Adipocyte (in vitro differentiated cells): ENCODE measurements around the gene ZSWIM6.
"Not testable (repeated sequence)": the region's sequence is repeated elsewhere in the genome, so short reads cannot be mapped to it uniquely, and the experiment has no call there.

ENCODE experiments used
- DNase-seq: peaks from one replicate; pipeline ENCODE4 v3.0.0-alpha.2; 2015; ENCODE audit warnings: low read depth
- H3K27me3 ChIP-seq: replicated peaks from 2 replicates; pipeline ENCODE4 v1.7.0; 2013; ENCODE audit warnings: mild to moderate bottlenecking, low read length, moderate library complexity; ENCODE audit not compliant: control insufficient read depth, insufficient read depth
- H3K36me3 ChIP-seq: 2 replicates; pipeline ENCODE4 v1.7.0; 2013; ENCODE audit warnings: low read length, mild to moderate bottlenecking, moderate library complexity; ENCODE audit not compliant: control insufficient read depth, insufficient read depth, severe bottlenecking
- H3K4me1 ChIP-seq: 2 replicates; pipeline ENCODE4 v1.7.0; 2013; ENCODE audit warnings: mild to moderate bottlenecking, low read length, moderate library complexity; ENCODE audit not compliant: control insufficient read depth, insufficient read depth
- H3K4me3 ChIP-seq: 2 replicates; pipeline ENCODE4 v1.7.0; 2013; ENCODE audit warnings: mild to moderate bottlenecking, low read length, moderate library complexity
- H3K9ac ChIP-seq: 2 replicates; pipeline ENCODE4 v1.7.0; 2013; ENCODE audit warnings: mild to moderate bottlenecking, low read length, moderate library complexity
- H3K9me3 ChIP-seq: 2 replicates; pipeline ENCODE4 v1.7.0; 2013; ENCODE audit warnings: mild to moderate bottlenecking, low read length, moderate library complexity; ENCODE audit not compliant: control insufficient read depth

Gene ZSWIM6

GRCh38 chr5:61414806-61415205, 82.7 kb downstream of the ZSWIM6 start:
- DNase-seq = no peak

GRCh38 chr5:61416010-61416409, 84.0 kb downstream of the ZSWIM6 start:
- Histone ChIP-seq H3K4me1 (no peaks in the 10 kb centered on the region), H3K9ac (no peak overlapping the region), H3K36me3 (no peaks in the 10 kb centered on the region), H3K4me3 (no peak overlapping the region), H3K27me3 (no peaks in the 10 kb centered on the region), H3K9me3 (no peaks in the 10 kb centered on the region)
- DNase-seq = no peak

More at GRCh38 chr5:61414806-61415205, 82.7 kb downstream of the ZSWIM6 start:
- Histone ChIP-seq H3K4me1 (peaks cover 3% of the 10 kb centered on the region), H3K4me3 (no peak overlapping the region), H3K9me3 (no peaks in the 10 kb centered on the region), H3K9ac (no peak overlapping the region), H3K27me3 (no peaks in the 10 kb centered on the region), H3K36me3 (no peaks in the 10 kb centered on the region)

- no peak for DNase-seq
- Histone ChIP-seq H3K36me3 (no peaks in the 10 kb centered on the region), H3K9ac (no peak overlapping the region), H3K4me1 (no peaks in the 10 kb centered on the region), H3K4me3 (no peak overlapping the region), H3K9me3 (no peaks in the 10 kb centered on the region), H3K27me3 (no peaks in the 10 kb centered on the region)
Measured at GRCh38 chr5:61416420-61416819, 84.4 kb downstream of the ZSWIM6 start.

GRCh38 chr5:61417340-61417739, 85.3 kb downstream of the ZSWIM6 start:
- Histone ChIP-seq H3K36me3 (no peaks in the 10 kb centered on the region), H3K4me3 (no peak overlapping the region), H3K4me1 (no peaks in the 10 kb centered on the region), H3K27me3 (no peaks in the 10 kb centered on the region), H3K9ac (no peak overlapping the region), H3K9me3 (no peaks in the 10 kb centered on the region)
- no peak for DNase-seq

- Histone ChIP-seq H3K36me3 (no peaks in the 10 kb centered on the region), H3K4me1 (no peaks in the 10 kb centered on the region), H3K9me3 (no peaks in the 10 kb centered on the region), H3K27me3 (no peaks in the 10 kb centered on the region), H3K9ac (no peak overlapping the region), H3K4me3 (no peak overlapping the region)
- DNase-seq = no peak
Measured at GRCh38 chr5:61417851-61418250, 85.8 kb downstream of the ZSWIM6 start.

GRCh38 chr5:61419106-61419505, 87.0 kb downstream of the ZSWIM6 start:
- H3K4me1 ChIP-seq = peaks cover 8% of the 10 kb centered on the region
- no peak overlapping the region for H3K4me3 ChIP-seq
- H3K9me3 ChIP-seq = no peaks in the 10 kb centered on the region
- H3K27me3 ChIP-seq = no peaks in the 10 kb centered on the region
- H3K36me3 ChIP-seq = no peaks in the 10 kb centered on the region
- H3K9ac ChIP-seq = no peak overlapping the region
- no peak for DNase-seq

GRCh38 chr5:61420016-61420415, 88.0 kb downstream of the ZSWIM6 start:
- H3K4me3 ChIP-seq = no peak overlapping the region
- H3K9me3 ChIP-seq = no peaks in the 10 kb centered on the region
- no peak overlapping the region for H3K9ac ChIP-seq
- no peaks in the 10 kb centered on the region for H3K36me3 ChIP-seq
- peaks cover 15% of the 10 kb centered on the region for H3K4me1 ChIP-seq
- DNase-seq = no peak
- no peaks in the 10 kb centered on the region for H3K27me3 ChIP-seq

- not testable (repeated sequence) for H3K36me3 ChIP-seq, DNase-seq, H3K27me3 ChIP-seq, H3K9ac ChIP-seq, H3K4me3 ChIP-seq, H3K9me3 ChIP-seq
- peaks cover 21% of the 10 kb centered on the region for H3K4me1 ChIP-seq
Measured at GRCh38 chr5:61421262-61421661, 89.2 kb downstream of the ZSWIM6 start.

GRCh38 chr5:61423487-61424145, 91.6 kb downstream of the ZSWIM6 start:
- Histone ChIP-seq H3K9me3 (no peaks in the 10 kb centered on the region), H3K4me1 (peaks cover 21% of the 10 kb centered on the region), H3K36me3 (no peaks in the 10 kb centered on the region), H3K9ac (peak overlapping the region; percentile 39), H3K27me3 (no peaks in the 10 kb centered on the region), H3K4me3 (peak overlapping the region; percentile 58)
- DNase-seq = peak; percentile 35

GRCh38 chr5:61425918-61426317, 93.9 kb downstream of the ZSWIM6 start:
- DNase-seq = no peak
- no peak overlapping the region for H3K4me3 ChIP-seq
- no peaks in the 10 kb centered on the region for H3K27me3 ChIP-seq
- no peak overlapping the region for H3K9ac ChIP-seq
- H3K9me3 ChIP-seq = no peaks in the 10 kb centered on the region
- H3K36me3 ChIP-seq = no peaks in the 10 kb centered on the region
- H3K4me1 ChIP-seq = peaks cover 21% of the 10 kb centered on the region

- Histone ChIP-seq H3K9ac (no peak overlapping the region), H3K36me3 (no peaks in the 10 kb centered on the region), H3K9me3 (no peaks in the 10 kb centered on the region), H3K4me3 (no peak overlapping the region), H3K27me3 (no peaks in the 10 kb centered on the region), H3K4me1 (peaks cover 7% of the 10 kb centered on the region)
- no peak for DNase-seq
Measured at GRCh38 chr5:61429906-61430305, 97.8 kb downstream of the ZSWIM6 start.
